HG02623 (cell line): ENCODE measurements around the gene TTC5.
"Not testable (repeated sequence)": the region's sequence is repeated elsewhere in the genome, so short reads cannot be mapped to it uniquely, and the experiment has no call there.

Source experiments
- ATAC-seq: cut with Tn5 transposase; IDR thresholded peaks from one replicate; pipeline ENCODE4 v1.9.1; 2021; ENCODE audit warnings: moderate library complexity; ENCODE audit not compliant: unreplicated experiment

TTC5 gene

DNA sequence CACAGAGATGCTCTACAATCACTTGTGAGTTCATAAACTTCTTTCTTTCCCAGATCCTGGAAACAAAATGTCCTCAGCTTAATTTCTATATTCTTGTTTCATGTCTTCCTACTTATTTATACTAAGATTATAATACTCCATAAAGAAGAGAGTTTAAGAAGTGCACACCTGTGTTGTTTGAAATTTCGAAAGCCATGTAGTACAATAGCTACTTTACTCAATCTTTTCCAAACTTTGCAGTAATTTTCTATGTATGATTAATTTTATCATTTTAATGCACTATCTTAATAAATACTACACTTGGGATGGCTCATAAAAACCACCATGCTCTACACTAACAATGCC lies 300 bp upstream of the TTC5 start:
- ATAC-seq = no peak

DNA sequence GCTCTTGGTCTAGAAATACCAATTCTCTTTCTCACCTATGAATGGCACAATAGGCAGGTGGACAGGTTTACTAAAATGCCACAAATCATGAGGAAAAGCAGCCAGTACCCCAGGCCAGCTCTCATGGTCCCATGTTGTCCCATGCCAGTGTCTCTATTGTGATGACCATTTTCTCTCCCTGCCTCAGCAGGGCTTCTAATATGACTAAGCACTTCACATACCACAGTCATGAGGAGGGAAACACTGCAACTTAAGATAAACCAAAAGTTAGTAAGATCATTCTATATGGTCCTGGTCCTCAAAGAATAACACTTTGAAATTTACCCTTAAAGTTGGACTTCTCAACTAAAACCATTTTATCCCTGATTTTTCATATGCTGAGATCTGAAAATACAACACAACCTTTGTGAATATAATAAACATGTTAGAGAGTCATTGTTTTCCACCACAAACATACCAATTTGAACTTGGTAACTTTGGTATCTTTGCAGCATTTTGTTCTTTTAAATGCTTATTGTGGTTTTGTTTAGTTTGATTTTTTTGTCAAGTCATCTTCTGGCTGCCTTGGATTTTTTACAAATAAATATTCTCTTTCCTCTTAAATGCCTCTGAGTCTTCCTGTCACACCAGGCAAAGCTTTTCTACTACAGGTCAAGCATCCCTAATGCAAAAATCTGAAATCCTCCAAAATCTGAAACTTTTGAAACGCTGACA lies 3.6 kb downstream of the TTC5 start:
- no peak for ATAC-seq

DNA sequence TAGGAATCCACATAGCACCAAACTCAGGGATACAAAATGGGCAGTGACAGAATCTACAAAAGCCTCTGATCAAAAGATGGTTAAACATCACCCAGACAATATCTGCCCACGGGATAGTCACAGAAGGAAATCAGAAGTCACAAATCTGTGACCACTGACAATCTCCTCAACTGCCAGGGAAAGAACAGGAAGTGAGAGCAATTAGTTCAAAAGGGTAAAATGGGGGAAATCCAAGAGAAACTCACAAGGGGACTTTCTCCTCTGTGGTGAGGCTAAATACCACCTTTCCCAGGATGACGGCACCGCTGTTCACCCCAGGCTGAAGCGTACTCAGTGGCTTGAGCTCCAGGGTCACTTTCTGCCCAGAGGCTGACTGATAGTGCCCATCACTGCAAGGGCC lies 10.7 kb downstream of the TTC5 start:
- peak; percentile 87 for ATAC-seq

GRCh38 chr14:20294636-20295035 lies 11.1 kb downstream of the TTC5 start:
- no peak for ATAC-seq

GRCh38 chr14:20281998-20282397 lies 23.8 kb downstream of the TTC5 start:
- not testable (repeated sequence) for ATAC-seq

DNA sequence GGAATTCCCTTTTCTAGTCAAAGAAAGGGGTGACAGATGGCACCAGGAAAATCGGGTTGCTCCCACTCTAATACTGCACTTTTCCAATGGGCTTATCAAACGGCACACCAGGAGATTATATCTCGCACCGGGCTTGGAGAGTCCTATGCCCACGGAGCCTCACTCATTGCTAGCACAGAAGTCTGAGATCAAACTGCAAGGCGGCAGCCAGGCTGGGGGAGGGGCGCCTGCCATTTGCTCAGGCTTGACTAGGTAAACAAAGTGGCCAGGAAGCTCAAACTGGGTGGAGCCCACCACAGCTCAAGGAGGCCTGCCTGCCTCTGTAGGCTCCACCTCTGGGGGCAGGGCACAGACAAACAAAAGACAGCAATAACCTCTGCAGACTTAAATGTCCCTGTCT lies 25.5 kb downstream of the TTC5 start:
- ATAC-seq = not testable (repeated sequence)

- ATAC-seq = no peak
Measured at GRCh38 chr14:20278414-20278813, 27.3 kb downstream of the TTC5 start.

GRCh38 chr14:20277409-20277808 lies 28.3 kb downstream of the TTC5 start:
- no peak for ATAC-seq

- no peak for ATAC-seq
Measured at GRCh38 chr14:20274062-20274461, 31.7 kb downstream of the TTC5 start.

- ATAC-seq = not testable (repeated sequence)
Measured at GRCh38 chr14:20264361-20264760, 41.4 kb downstream of the TTC5 start.

- ATAC-seq = no peak
Measured at GRCh38 chr14:20262642-20263128, 43.1 kb downstream of the TTC5 start.

DNA sequence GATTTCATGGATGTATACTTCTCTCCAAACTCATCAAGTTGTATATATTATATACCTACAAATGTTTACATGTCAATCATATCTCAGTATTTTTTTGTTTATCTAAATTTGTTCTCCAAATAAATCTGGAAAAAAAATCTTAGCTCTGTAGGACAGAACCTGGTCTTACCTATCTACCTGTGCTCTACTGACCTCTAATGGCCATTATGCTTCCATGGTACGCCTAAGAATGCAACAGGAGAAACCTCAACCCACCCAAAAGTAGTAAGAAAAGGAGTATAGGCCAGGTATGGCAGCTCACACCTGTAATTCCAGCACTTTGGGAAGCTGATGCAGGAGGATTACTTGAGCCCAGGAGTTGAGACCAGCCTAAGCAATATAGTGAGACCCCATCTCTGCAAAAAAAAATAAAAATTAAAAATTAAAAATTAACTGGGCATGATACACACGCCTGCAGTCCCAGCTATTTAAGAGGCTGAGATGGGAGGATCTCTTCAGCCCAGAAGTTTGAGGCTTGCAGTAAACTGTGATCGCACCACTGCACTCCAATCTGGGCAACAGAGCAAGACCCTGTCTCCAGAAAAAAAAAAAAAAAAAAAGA lies 58.0 kb downstream of the TTC5 start:
- no peak for ATAC-seq
